PFSK-1 (cell line): ENCODE results near the gene DR1.

Experiments used
- FOXP2 ChIP-seq: optimal IDR thresholded peaks from 2 replicates; pipeline ENCODE3; 2011; ENCODE audit warnings: borderline replicate concordance, control low read depth, inconsistent platforms; ENCODE audit not compliant: insufficient read depth; ENCODE audit errors: extremely low read length, extremely low read depth
- POLR2AphosphoS5 ChIP-seq: IDR thresholded peaks from 2 replicates; pipeline ENCODE4 v1.6.1; 2012; ENCODE audit warnings: low read depth, mild to moderate bottlenecking, control low read depth, low read length, moderate library complexity
- SIN3A ChIP-seq: IDR thresholded peaks from 2 replicates; pipeline ENCODE4 v1.6.1; 2012; ENCODE audit warnings: mild to moderate bottlenecking, low read length, moderate library complexity, borderline replicate concordance; ENCODE audit not compliant: insufficient read depth
- TAF1 ChIP-seq: IDR thresholded peaks from 2 replicates; pipeline ENCODE4 v1.6.1; 2012; ENCODE audit warnings: low read length, control low read depth, borderline replicate concordance; ENCODE audit not compliant: insufficient read depth
- TF ChIP-seq, protein P1 (sequence below), 2 experiments: IDR thresholded peaks; 2 replicates each; pipeline versions ENCODE4 v1.6.1 to v1.8.0; 2011 to 2012; ENCODE audit warnings: low read depth in 2 of 2, low read length in 2 of 2, control low read depth in 1 of 2, inconsistent platforms in 1 of 2, mild to moderate bottlenecking in 1 of 2, moderate library complexity in 1 of 2; ENCODE audit not compliant: insufficient read depth in 1 of 2

DR1 gene

DNA sequence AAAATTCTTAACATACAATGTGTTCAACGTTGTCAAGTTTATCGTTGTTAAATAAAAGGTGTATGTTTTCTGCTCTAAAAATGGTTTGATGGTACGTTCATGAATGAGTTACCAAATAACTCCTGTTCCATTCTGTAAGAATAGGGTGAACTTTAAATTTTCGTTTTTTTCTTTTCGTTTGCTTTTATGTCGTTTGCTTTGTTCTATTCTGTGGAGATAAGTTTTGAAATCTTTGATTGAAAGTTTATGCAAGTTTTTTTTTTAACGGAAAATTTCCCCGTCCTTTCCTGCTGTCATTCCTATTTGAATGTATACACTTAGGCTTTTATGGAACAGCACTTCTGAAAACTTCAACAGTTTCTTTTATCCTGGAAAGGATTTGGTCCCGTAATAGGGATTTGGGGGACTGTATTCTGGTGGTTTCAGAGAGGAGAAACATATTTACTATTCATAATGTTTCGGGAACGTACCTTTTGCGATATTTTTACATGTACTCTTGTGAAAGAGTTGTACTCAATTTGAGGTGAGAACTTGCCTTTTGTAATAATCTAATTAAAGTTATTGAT lies 1.7 kb downstream of the DR1 start:
- TF ChIP-seq FOXP2 (no peak), POLR2AphosphoS5 (no peak), SIN3A (no peak)
- TF ChIP-seq, protein P1, sequence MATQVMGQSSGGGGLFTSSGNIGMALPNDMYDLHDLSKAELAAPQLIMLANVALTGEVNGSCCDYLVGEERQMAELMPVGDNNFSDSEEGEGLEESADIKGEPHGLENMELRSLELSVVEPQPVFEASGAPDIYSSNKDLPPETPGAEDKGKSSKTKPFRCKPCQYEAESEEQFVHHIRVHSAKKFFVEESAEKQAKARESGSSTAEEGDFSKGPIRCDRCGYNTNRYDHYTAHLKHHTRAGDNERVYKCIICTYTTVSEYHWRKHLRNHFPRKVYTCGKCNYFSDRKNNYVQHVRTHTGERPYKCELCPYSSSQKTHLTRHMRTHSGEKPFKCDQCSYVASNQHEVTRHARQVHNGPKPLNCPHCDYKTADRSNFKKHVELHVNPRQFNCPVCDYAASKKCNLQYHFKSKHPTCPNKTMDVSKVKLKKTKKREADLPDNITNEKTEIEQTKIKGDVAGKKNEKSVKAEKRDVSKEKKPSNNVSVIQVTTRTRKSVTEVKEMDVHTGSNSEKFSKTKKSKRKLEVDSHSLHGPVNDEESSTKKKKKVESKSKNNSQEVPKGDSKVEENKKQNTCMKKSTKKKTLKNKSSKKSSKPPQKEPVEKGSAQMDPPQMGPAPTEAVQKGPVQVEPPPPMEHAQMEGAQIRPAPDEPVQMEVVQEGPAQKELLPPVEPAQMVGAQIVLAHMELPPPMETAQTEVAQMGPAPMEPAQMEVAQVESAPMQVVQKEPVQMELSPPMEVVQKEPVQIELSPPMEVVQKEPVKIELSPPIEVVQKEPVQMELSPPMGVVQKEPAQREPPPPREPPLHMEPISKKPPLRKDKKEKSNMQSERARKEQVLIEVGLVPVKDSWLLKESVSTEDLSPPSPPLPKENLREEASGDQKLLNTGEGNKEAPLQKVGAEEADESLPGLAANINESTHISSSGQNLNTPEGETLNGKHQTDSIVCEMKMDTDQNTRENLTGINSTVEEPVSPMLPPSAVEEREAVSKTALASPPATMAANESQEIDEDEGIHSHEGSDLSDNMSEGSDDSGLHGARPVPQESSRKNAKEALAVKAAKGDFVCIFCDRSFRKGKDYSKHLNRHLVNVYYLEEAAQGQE (IDR thresholded peaks at IDR 0.05; ENCODE audit: insufficient read depth in 1 of 2, low read depth in 2 of 2, low read length in 2 of 2), result no peak

DNA sequence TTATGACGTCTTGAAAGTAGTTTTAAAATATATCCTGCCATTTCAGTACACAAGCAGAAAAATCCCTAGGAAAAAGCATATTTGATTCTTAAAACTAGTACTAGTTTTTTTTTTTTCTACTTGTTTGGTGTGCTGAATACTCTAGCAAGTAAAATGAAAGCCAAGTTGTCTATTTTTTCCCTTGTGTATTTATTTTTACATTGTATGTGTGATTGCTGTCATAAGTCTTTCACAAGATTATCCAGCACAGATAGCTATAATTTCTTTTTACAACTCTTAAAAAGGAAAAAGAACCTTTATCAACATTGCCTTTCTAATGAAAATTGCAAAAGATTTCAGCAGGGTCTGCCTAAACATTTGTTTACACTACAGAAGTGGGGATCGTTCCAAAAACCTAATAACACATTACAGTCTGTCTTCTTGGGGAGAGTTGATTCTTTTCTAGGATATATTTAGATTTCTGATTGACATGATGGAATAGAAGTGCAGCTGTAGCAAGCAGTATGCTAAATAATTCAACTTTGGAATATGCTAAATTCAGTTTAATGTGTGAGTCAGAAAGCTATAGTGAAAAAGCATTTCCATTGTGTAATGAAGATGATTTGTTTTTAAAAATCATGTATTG lies 2.5 kb downstream of the DR1 start:
- TF ChIP-seq SIN3A, result no peak
- TF ChIP-seq, protein P1 (IDR thresholded peaks at IDR 0.05; ENCODE audit: insufficient read depth in 1 of 2, low read depth in 2 of 2, low read length in 2 of 2), result no peak
- no peak for TF ChIP-seq TAF1
- TF ChIP-seq FOXP2, result no peak
- no peak for TF ChIP-seq POLR2AphosphoS5

DNA sequence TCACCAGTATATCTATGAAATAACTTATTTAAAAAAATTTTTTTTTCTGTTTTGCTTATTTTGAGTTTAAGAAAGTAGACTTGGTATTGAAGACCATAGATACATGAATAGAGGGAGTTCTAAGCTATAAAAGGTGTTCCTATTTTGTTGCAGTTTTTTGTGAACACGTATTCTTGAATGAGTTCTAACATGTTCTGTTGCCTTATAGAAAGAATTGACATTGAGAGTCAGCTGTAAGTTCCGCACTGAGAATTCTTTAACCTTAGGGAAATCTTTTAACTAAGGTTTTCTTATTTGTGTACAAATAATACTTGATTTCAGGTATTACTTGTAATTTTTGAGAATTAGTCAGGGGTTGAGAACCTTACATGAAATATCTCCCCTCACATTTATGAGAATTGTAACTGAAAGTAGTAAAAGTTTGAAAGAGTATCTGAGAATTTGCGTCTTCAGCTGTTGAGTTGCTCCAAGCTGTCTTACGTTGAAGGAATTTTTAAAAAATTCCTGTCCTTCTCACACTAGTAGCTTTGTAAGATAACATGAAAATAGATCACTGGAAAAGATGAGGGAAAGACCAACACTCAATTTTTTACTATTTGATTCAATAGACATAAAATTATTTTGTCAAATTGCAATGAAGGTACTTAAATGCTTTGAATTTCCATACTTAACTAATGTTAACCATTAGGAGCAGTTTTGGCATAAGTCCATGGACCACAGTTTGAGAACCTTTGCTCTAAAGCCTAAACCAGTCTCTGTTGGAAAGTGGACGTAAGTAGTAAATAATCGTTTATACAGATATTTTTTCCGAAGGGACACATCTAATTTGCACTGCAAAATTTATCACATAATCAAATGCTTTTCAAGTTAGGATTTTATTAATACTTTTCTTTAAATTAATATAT lies 3.8 kb downstream of the DR1 start:
- TF ChIP-seq POLR2AphosphoS5 (no peak), TAF1 (no peak), SIN3A (no peak), FOXP2 (no peak)
- TF ChIP-seq, protein P1 (IDR thresholded peaks at IDR 0.05; ENCODE audit: insufficient read depth in 1 of 2, low read depth in 2 of 2, low read length in 2 of 2), result no peak

DNA sequence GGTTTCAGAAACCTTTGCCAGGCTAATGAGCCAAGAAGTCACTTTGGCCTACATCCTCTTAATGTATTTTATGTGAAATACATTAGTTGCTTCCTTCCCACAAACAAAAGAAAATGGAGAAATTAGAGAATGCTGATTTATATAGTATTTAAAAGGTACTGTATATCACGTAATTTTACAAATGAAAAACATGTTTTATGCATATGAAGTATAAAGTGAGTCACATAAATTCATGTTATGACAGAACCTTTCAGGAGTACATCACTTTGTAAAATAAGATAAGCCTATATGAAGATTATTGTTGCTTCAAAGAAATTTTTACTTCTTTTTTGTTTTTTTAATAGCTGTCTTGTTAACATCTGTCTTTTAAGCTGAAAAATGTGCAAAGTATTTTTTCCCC lies 4.6 kb downstream of the DR1 start:
- TF ChIP-seq, protein P1 (IDR thresholded peaks at IDR 0.05; ENCODE audit: insufficient read depth in 1 of 2, low read depth in 2 of 2, low read length in 2 of 2), result no peak
- TF ChIP-seq SIN3A (no peak), TAF1 (no peak), FOXP2 (no peak), POLR2AphosphoS5 (no peak)
